Prostate gland (tissue), 2 donors: ENCODE data around the gene CPNE1. TPM values are rescaled to one million over a fixed set of nuclear protein-coding genes. Genes with fewer than 3 reads are reported as not detected.

ENCODE experiments used
- DNase-seq: peaks from one replicate; pipeline ENCODE4 v3.0.0-alpha.2; 2019; ENCODE audit warnings: low spot score
- H3K27ac ChIP-seq, 2 donors: fragments of 200-600 bp; sonication (generic); 2 replicates each; pipeline ENCODE4 v1.5.1; 2017 to 2019
- H3K27me3 ChIP-seq: fragments of 200-600 bp; sonication (generic); replicated peaks from 2 replicates; pipeline ENCODE4 v1.5.1; 2019; ENCODE audit not compliant: insufficient read depth
- H3K36me3 ChIP-seq, 2 donors: fragments of 200-600 bp; sonication (generic); 1 replicate in 1 of 2; 2 replicates in 1 of 2; pipeline versions ENCODE4 v1.5.1 to v1.8.1; 2017 to 2019
- H3K4me1 ChIP-seq: fragments of 200-600 bp; sonication (generic); replicated peaks from 2 replicates; pipeline ENCODE4 v1.5.1; 2019
- H3K4me3 ChIP-seq, 2 donors: fragments of 200-600 bp; sonication (generic); 2 replicates each; pipeline ENCODE4 v1.5.1; 2017 to 2019
- H3K9me3 ChIP-seq: fragments of 200-600 bp; sonication (generic); 2 replicates; pipeline ENCODE4 v1.5.1; 2017
- POLR2A ChIP-seq: fragments of 450-650 bp; IDR thresholded peaks from one replicate; pipeline ENCODE4 v1.6.1; 2016; ENCODE audit warnings: antibody characterized with exemption, mild to moderate bottlenecking
- POLR2AphosphoS5 ChIP-seq: sonication (generic); formaldehyde crosslinking; IDR thresholded peaks from one replicate; pipeline ENCODE4 v1.6.1; 2017; ENCODE audit warnings: antibody characterized with exemption
- WGBS: methylation state at CpG from one replicate; pipeline ENCODE4 v1.1.5; 2018; 5-methylcytosine and 5-hydroxymethylcytosine counted together
- intact Hi-C: fragments of 100-400 bp; cut with DNase I; formaldehyde crosslinking; loops from one replicate; pipeline ENCODE4 v1.14.2; 2022
- total RNA-seq, 2 donors: library from RNA; depleted of rRNA; stranded (reverse); fragments of >200 nt; gene quantifications; one replicate each; pipeline ENCODE4 v1.1.0, GENCODE V29; 2016
- TF ChIP-seq, protein P1 (sequence below), 4 experiments: fragments of 200-600 bp in 2 of 4; fragments of 450-650 bp in 2 of 4; sonication (generic) in 2 of 4; IDR thresholded peaks; 1 replicate in 3 of 4; 2 replicates in 1 of 4; pipeline ENCODE4 v1.5.1; 2016 to 2019; ENCODE audit warnings: antibody characterized with exemption in 4 of 4, mild to moderate bottlenecking in 2 of 4, moderate library complexity in 2 of 4

The CPNE1 gene
- total RNA-seq, 2 donors from 2014 or later, result 90.1 to 91.4 TPM

DNA sequence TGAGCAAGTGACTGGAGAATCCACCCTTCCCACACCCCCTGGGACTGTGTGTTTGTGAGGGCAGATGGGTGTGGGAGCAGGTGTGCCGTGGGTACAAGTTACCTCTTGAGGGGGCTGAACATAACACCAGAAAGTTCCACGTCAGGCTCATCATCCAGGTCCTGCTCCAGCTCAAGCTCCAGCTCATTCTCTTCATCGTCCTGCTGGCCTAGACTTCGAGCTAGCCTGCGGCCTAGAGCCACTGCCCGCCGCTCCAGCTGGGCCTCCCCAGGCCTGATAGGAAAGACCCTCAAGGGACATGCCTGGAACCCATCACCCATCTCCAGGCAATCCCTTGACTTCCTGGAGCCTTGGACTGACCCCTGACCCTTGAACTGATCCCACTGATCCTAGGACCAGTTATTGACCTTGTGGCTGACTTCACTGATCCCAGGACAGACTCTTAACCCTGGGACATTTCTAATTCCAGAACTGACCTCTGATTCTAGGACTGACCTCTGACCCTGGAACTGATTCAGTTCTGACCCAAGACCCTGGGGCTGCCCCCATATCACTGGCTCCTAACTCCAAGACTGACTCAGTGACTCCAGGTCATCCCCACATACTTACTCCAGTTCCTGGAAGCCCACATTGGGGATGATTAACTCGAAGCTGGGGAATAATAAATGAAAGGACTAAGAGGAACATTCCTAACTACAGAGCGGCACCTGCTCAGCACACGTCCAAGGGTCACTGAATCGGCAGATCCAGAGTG is 60.8 kb downstream of the CPNE1 start:
- no peaks in the 10 kb centered on the region for H3K4me1 ChIP-seq
- DNase-seq, result no peak
- H3K27me3 ChIP-seq, result no peaks in the 10 kb centered on the region
- TF ChIP-seq, protein P1, sequence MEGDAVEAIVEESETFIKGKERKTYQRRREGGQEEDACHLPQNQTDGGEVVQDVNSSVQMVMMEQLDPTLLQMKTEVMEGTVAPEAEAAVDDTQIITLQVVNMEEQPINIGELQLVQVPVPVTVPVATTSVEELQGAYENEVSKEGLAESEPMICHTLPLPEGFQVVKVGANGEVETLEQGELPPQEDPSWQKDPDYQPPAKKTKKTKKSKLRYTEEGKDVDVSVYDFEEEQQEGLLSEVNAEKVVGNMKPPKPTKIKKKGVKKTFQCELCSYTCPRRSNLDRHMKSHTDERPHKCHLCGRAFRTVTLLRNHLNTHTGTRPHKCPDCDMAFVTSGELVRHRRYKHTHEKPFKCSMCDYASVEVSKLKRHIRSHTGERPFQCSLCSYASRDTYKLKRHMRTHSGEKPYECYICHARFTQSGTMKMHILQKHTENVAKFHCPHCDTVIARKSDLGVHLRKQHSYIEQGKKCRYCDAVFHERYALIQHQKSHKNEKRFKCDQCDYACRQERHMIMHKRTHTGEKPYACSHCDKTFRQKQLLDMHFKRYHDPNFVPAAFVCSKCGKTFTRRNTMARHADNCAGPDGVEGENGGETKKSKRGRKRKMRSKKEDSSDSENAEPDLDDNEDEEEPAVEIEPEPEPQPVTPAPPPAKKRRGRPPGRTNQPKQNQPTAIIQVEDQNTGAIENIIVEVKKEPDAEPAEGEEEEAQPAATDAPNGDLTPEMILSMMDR (IDR thresholded peaks at IDR 0.05), result no peak
- TF ChIP-seq POLR2AphosphoS5, result no peak
- TF ChIP-seq POLR2A, result no peak
- H3K27ac ChIP-seq, result no peak overlapping the region
- H3K9me3 ChIP-seq, result no peaks in the 10 kb centered on the region
- intact Hi-C loops, result loop anchor here (5.0 kb wide), 2 partner anchors 93 to 283 kb away; partner anchors contain the start of genes NFS1 and ROMO1
- no peak overlapping the region for H3K4me3 ChIP-seq
- no peaks in the 10 kb centered on the region for H3K36me3 ChIP-seq
- 92% methylated on average over 11 of the region's 11 CpGs for WGBS

DNA sequence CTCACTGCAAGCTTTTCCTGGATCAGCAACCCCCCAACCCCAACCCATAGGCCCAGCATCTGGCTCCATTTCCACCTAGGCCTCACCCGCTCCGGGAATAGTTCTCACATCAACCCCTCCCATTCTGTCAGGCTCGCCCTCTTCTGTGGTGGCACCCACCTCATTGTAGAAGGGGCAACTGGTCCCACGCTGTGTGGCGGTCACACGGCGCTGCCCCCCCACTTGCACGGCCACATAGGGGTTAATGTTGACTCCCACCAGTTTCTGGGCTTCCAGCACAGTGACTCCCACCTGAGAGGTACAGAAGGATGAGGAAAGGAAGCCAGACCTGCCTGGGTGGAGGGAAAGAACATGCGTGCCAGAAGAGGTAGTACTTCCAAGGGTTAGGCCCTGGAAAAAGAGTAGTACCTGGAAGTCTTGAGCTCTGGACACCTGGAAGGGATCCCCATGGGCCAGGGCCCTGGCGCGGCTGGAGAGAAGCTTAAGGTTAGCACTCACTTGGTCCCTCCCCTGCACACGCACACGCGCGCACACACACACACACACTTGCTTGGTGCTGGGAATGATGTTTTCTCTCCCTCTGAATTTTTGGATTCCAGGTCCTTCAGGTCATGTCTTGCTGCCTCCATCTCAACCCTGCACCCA is 61.7 kb downstream of the CPNE1 start:
- Histone ChIP-seq H3K4me3 (no peak overlapping the region), H3K4me1 (no peaks in the 10 kb centered on the region), H3K27me3 (no peaks in the 10 kb centered on the region), H3K27ac (no peak overlapping the region), H3K9me3 (no peaks in the 10 kb centered on the region), H3K36me3 (no peaks in the 10 kb centered on the region)
- DNase-seq, result no peak
- 90% methylated on average over 15 of the region's 15 CpGs for WGBS
- intact Hi-C loops, result loop anchor here (5.0 kb wide), 2 partner anchors 94 to 284 kb away; partner anchors contain the start of genes NFS1 and ROMO1
- TF ChIP-seq, protein P1 (IDR thresholded peaks at IDR 0.05), result no peak
- TF ChIP-seq POLR2A, result no peak

DNA sequence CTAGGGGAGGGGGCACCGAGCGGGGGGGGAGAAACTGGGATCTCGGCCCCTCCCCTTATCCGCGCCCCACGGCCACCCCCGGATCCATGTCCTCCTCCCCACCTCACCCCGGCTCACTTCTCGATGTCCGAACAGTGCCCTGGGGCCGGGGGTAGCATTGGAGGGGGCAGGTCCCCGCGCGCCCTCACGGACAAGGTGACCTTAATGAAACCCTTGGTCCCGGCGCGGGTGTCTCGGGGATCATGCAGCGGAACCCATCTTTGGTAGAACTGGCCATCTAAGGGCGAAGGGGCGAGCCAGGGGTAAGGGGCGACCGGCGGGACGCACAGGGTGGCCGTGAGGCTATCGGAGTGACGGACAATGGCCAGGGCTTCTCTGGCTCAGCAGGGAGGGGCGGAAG is 62.7 kb downstream of the CPNE1 start:
- intact Hi-C loops, result loop anchor here (5.0 kb wide), 2 partner anchors 95 to 285 kb away; partner anchors contain the start of genes NFS1 and ROMO1
- DNase-seq, result no peak

DNA sequence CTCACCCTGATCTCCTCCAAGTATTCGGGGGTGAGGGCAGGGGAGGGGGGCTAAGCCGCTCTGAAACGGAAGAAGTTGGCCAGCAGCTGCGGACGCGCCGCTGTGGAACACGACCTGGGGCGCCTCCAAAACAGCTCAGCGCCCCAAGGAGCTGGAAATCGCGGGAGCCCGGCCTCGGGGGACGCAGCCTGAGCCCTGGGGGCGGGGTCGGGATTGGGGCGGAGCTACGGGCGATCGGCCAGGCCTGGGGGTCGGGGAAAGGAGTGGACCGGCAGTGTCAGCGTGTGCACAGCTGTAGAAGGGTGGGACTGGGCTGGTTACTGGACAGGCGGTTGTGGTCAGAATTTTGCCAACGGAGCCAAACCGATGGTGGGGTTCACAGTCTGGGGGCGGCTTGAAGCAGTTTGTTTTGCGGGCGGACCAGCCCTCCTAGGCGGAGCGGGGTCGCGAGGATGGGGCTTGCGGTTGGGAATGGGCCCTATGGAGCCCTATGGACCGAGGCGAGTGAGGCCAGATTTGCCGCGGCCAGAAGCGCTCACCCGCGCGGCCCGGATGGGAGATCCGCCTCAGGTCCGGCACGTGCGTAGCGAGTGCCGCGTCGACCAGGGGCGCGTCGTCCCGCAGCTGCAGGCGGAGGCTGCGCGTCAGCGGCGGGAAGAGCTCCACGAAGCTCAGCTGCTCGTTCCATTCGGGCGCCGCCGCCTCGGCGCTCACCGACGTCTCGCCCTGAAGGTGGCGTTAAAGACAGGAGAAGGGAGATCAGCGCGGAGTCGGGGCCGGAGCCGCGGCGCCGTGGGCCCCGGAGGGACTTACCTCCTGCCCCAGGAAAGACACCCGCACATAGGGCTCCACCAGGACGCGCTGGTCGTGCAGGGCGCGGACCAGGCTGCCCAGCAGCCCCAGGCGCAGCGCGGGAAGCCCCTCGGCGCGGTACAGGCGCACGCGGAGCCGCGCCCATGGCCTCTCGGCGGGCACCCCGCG is 63.4 kb downstream of the CPNE1 start:
- intact Hi-C loops, result loop anchor here (5.0 kb wide), 2 partner anchors 96 to 286 kb away; partner anchors contain the start of genes NFS1 and ROMO1
- Histone ChIP-seq H3K4me3 (peak overlapping the region; percentile 27 to 42), H3K4me1 (no peaks in the 10 kb centered on the region), H3K27me3 (no peaks in the 10 kb centered on the region), H3K9me3 (no peaks in the 10 kb centered on the region), H3K27ac (no peak overlapping the region), H3K36me3 (no peaks in the 10 kb centered on the region)
- TF ChIP-seq, protein P1 (IDR thresholded peaks at IDR 0.05), result peak in 3 of 4 experiments; percentile 32 to 68 (median 57)
- no peak for TF ChIP-seq POLR2A
- peak; percentile 47 for TF ChIP-seq POLR2AphosphoS5
- peak; percentile 63 for DNase-seq
- WGBS, result under 1% methylated on average over 88 of the region's 103 CpGs

More for the DNA sequence above, 62.7 kb downstream of the CPNE1 start:
- no peaks in the 10 kb centered on the region for H3K9me3 ChIP-seq
- H3K36me3 ChIP-seq, result no peaks in the 10 kb centered on the region
- TF ChIP-seq POLR2AphosphoS5 (no peak), POLR2A (no peak)
- TF ChIP-seq, protein P1 (IDR thresholded peaks at IDR 0.05), result no peak
- H3K4me1 ChIP-seq, result no peaks in the 10 kb centered on the region
- no peak overlapping the region for H3K27ac ChIP-seq
- 25% methylated on average over 30 of the region's 30 CpGs for WGBS
- no peaks in the 10 kb centered on the region for H3K27me3 ChIP-seq
- peak overlapping the region; percentile 27 to 42 for H3K4me3 ChIP-seq
